ENCODE measurements around the gene C3orf49.

Gene C3orf49

DNA sequence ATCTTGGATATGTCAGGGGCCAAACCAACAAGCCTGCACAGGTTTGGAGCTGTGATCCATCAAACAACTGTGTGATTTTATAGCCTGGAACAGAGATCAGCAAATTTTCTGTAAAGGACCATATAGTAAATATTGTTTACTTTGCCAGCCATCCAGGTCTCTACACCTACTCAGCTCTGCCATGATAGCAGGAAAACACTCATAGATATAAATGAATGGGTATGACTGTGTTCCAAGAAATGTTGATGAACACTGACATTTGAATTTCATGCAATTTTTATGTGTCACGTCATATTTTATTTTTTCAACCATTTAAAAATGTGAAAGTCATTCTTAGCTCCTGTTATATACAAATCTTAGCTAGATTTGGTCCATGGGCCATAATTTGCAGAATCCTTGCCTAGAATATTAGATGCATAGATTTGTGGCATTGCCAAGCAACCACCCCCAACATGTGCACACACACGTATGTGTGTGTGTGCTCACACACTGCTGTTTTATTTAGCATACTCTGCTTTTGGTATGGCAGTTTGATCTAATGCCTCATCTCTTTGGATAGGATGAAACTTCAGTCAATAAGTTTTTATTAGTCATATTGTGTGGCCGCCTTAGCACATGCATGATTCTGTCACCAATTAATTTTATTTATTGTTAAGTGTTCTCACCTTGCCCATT, 51.0 kb downstream of the C3orf49 start:
- Histone ChIP-seq H3K36me3 (peaks cover 16 to 53% (median 34%) of the 10 kb centered on the region in 11 experiments; a peak in 21 of 22 replicates), H3K4me1 (peaks cover 13 to 50% (median 24%) of the 10 kb centered on the region in 10 experiments), H3K27me3 (no peaks in the 10 kb centered on the region), H4K20me1 (peaks cover 45 to 88% (median 69%) of the 10 kb centered on the region in 11 experiments; a peak in 21 of 22 replicates), H3K27ac (no peak overlapping the region), H3K4me3 (no peak overlapping the region), H3K4me2 (peak overlapping the region in 3 of 11 experiments; percentile 5 to 26 (median 9); a peak in 1 of 22 replicates), H3K9ac (no peak overlapping the region), H3K9me3 (replicated peaks in 1 of 11) (no peaks in the 10 kb centered on the region)
- TF ChIP-seq Cebpa-rat (IDR thresholded peaks at IDR 0.05): no peak

DNA sequence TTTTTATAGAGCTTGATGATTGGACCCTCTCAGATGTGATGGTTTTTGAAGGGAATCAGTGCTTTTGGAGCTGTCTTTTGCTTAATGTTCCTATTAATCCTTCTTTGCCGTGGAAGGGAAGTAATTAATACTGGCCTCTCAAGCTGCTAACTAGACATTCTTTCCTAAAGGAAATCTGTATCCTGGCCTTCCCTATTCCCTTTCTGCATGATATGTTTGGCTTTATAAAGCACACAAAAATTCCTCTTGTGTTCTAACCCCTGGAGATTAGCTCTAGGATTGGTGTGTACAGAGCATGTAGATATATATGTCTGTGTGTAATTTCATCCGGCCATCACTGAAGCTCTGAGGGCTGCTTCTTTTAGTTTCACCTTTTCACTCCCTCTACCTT, 51.5 kb downstream of the C3orf49 start:
- Histone ChIP-seq H3K4me2 (peak overlapping the region in 1 of 11 experiments; percentile 26; a peak in 4 of 22 replicates), H4K20me1 (peaks cover 50 to 94% (median 74%) of the 10 kb centered on the region in 11 experiments; a peak in 21 of 22 replicates), H3K9me3 (replicated peaks in 1 of 11) (no peaks in the 10 kb centered on the region), H3K4me3 (no peak overlapping the region), H3K36me3 (peaks cover 16 to 53% (median 34%) of the 10 kb centered on the region in 11 experiments; a peak in 21 of 22 replicates), H3K27ac (no peak overlapping the region), H3K9ac (no peak overlapping the region; a peak in 1 of 22 replicates), H3K27me3 (no peaks in the 10 kb centered on the region), H3K4me1 (peaks cover 9 to 44% (median 19%) of the 10 kb centered on the region in 10 experiments; a peak in 18 of 20 replicates)
- TF ChIP-seq Cebpa-rat (IDR thresholded peaks at IDR 0.05): no peak

DNA sequence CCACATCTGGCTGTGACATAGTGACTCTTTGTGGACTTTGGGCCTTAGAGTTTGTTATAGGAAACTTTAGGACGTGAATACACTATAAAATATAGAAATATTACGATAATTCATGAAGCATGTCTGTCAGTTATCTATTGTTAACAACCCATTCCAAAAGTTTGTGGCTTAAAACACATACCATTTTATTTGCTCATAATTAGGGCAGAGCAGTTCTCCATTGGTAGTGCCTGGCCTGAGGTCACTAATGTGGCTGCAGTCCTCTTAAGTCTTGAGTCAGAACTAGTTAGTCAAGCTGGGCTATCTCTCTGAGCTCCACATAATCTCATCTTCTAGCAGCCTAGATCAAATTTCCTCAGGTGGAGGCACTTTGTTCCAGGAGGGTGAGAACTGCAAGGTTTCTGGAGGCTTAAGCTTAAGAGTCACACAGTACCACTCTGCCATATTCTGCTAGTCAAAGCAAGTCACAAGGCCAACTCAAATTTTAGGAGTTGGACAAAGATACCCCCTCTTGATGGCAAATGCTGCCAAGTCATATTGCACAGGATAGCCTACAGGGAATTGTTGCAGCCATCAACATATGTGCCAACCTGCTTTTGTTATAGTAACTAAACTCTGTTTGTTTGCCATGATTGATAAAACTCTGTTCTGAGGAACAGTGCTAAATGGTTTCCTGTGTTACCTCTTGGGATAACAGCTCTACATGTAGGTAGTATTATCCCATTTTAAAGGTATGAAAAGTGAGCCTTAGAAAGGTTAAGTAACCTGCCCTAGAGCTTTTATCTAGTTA, 53.2 kb downstream of the C3orf49 start:
- no peak for TF ChIP-seq Cebpa-rat (IDR thresholded peaks at IDR 0.05)

DNA sequence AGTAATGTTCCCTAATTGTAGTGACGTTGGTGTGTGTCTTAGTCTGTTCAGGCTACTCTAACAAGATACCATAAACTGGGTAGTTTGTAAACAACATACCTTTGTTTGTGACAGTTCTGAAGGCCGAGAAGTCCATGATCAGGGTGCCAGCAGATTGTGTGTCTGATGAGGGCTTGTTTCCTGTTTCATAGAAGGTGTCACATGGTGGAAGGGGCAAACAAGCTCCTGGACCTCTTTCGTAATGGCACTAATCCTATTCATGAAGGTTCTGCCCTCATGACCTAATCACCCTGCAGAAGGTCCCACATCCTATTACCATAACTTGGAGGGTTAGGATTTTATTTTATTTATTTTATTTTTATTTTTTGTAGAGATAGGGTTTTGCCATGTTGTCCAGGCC, 55.7 kb downstream of the C3orf49 start:
- peak overlapping the region in 2 of 11 experiments; percentile 14 to 23; a peak in 1 of 22 replicates for H3K27ac ChIP-seq
- no peak overlapping the region for H3K9ac ChIP-seq
- no peaks in the 10 kb centered on the region for H3K27me3 ChIP-seq
- H3K4me3 ChIP-seq: no peak overlapping the region
- H3K4me1 ChIP-seq: peaks cover 9 to 30% (median 18%) of the 10 kb centered on the region in 10 experiments; a peak in 18 of 20 replicates
- no peak for TF ChIP-seq Cebpa-rat (IDR thresholded peaks at IDR 0.05)
- H4K20me1 ChIP-seq: peaks cover 73 to 100% (median 94%) of the 10 kb centered on the region in 11 experiments
- peaks cover 7 to 37% (median 21%) of the 10 kb centered on the region in 11 experiments; a peak in 16 of 22 replicates for H3K36me3 ChIP-seq
- H3K4me2 ChIP-seq: peak overlapping the region in 6 of 11 experiments; percentile 27 to 48 (median 28); a peak in 9 of 22 replicates
- H3K9me3 ChIP-seq (replicated peaks in 1 of 11): no peaks in the 10 kb centered on the region

More for the DNA sequence above, 53.2 kb downstream of the C3orf49 start:
- peaks cover 9 to 40% (median 24%) of the 10 kb centered on the region in 11 experiments; a peak in 20 of 22 replicates for H3K36me3 ChIP-seq
- no peak overlapping the region for H3K4me3 ChIP-seq
- H3K27ac ChIP-seq: no peak overlapping the region
- H3K9me3 ChIP-seq (replicated peaks in 1 of 11): no peaks in the 10 kb centered on the region
- H3K9ac ChIP-seq: no peak overlapping the region
- no peaks in the 10 kb centered on the region for H3K27me3 ChIP-seq
- peaks cover 9 to 31% (median 16%) of the 10 kb centered on the region in 10 experiments; a peak in 18 of 20 replicates for H3K4me1 ChIP-seq
- H4K20me1 ChIP-seq: peaks cover 59 to 100% (median 89%) of the 10 kb centered on the region in 11 experiments
- no peak overlapping the region for H3K4me2 ChIP-seq

DNA sequence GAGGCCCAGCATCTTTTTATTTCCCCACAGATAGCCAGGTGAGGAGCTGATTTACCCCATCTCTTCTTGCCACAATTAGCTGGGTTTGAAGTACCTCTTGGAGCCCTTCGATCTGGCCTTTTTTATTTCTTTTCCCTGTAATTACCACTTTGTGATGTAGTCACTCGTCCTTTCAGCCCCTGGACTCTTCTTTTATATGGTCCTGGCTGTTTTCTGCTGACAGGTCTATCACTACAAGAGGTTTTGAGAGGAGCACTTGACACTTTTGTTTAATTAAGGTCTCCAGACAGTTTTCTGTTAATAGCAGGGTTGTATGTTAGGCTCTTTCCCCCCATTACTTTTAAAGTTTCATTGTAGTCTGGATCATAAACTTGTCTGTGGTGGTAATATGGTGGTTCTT, 56.4 kb downstream of the C3orf49 start:
- Histone ChIP-seq H3K4me1 (peaks cover 7 to 25% (median 15%) of the 10 kb centered on the region in 10 experiments; a peak in 18 of 20 replicates), H3K9me3 (replicated peaks in 1 of 11) (no peaks in the 10 kb centered on the region), H3K27ac (no peak overlapping the region), H3K36me3 (peaks cover 7 to 39% (median 20%) of the 10 kb centered on the region in 11 experiments; a peak in 15 of 22 replicates), H3K4me2 (no peak overlapping the region), H3K9ac (no peak overlapping the region), H3K27me3 (no peaks in the 10 kb centered on the region), H3K4me3 (no peak overlapping the region), H4K20me1 (peaks cover 75 to 100% (median 94%) of the 10 kb centered on the region in 11 experiments)
- TF ChIP-seq Cebpa-rat (IDR thresholded peaks at IDR 0.05): no peak

DNA sequence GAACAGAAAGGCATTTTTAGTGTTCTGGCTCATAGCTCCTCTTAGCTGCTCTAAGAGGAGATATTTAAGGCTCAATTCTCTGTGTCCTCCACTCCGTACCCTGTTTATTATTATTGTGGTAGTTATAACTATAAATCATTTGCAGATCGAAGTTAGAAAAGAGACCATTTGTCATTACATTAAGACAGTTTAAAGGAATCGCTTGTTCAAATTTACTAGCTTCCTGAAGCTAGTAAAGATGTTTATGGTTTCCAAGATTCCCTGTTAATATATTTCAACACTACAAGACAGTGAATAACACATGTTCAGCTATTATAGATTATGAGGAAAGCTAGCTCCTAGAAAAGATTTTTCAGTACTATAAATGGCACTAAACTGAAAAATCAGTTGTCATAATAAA, 57.2 kb downstream of the C3orf49 start:
- Histone ChIP-seq H3K27ac (no peak overlapping the region), H3K9ac (no peak overlapping the region), H3K4me2 (no peak overlapping the region), H3K9me3 (replicated peaks in 1 of 11) (no peaks in the 10 kb centered on the region), H3K36me3 (peaks cover 7 to 45% (median 20%) of the 10 kb centered on the region in 11 experiments; a peak in 15 of 22 replicates), H3K27me3 (no peaks in the 10 kb centered on the region), H3K4me1 (peaks cover 3 to 20% (median 11%) of the 10 kb centered on the region in 10 experiments; a peak in 14 of 20 replicates), H4K20me1 (peaks cover 78 to 100% (median 95%) of the 10 kb centered on the region in 11 experiments), H3K4me3 (no peak overlapping the region)
- TF ChIP-seq Cebpa-rat (IDR thresholded peaks at IDR 0.05): no peak

DNA sequence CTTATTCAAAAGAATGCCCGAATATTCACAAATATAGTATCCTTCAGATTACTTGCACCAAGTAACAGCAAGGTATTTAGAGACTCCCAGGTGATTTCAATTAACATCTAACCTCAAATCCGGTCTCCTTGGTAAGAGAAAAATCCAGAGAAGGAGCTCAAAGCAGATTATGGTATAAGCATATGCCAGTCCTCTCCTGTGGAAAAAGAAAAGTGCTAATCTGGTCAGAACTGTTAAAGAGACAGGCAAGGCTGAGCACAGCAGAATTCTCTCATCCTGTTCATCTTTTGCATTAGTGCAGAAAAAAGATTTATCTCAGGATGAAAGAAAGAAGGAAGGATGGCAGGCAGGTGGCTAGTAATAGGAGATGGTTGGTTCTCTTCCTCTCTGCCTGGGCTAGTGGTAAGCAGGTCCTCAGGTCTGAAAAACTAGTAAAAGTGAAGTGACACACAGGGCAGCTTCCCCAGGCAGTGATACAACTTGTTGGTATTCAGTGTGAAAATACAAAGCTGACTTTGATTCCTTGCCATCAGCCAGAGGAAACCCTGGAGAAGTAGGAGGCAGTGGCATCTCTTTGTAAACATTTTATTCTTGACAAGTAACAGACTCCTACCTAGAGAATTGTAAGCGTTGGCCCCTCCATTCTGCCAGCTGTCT, 58.8 kb downstream of the C3orf49 start:
- H3K27me3 ChIP-seq: no peaks in the 10 kb centered on the region
- peaks cover 7 to 45% (median 20%) of the 10 kb centered on the region in 11 experiments; a peak in 15 of 22 replicates for H3K36me3 ChIP-seq
- TF ChIP-seq Cebpa-rat (IDR thresholded peaks at IDR 0.05): no peak
- H3K4me1 ChIP-seq: peaks cover 0 to 20% (median 9%) of the 10 kb centered on the region in 10 experiments; a peak in 12 of 20 replicates
- peaks cover 83 to 100% (median 98%) of the 10 kb centered on the region in 11 experiments for H4K20me1 ChIP-seq
- H3K27ac ChIP-seq: no peak overlapping the region
- H3K9me3 ChIP-seq (replicated peaks in 1 of 11): no peaks in the 10 kb centered on the region
- H3K4me3 ChIP-seq: no peak overlapping the region
- no peak overlapping the region for H3K4me2 ChIP-seq
- no peak overlapping the region for H3K9ac ChIP-seq

DNA sequence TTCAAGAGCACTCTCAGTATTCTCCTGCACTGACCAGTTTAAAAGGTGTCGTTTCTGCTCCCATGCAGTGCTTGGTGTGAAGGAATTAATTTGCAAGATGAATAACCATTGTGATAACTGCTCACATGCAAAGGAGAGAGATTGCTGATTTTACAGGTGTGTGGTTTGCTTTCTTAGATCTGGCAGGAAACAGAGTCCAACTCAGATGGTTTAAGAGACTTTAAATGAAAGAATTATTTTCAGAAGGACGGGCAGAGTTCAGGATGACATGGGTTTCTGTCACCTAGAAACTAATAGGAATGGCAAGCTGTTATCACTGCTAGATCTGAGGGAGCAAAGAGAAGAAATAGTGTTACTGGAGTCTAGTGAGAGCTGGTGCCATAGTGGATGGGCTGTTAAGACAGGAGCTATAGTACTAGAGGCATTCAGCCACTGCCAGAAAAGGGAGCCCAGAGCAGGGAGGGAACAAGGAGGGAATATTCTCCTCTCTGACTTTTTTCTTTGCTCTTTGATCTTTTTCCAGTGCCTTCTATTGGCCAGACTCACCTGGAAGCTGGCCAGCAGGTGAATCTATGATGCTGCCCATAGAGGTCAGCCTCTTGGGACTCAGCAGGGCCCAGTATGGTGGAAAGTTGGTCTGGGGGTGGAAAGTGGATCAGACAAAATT, 59.4 kb downstream of the C3orf49 start:
- Histone ChIP-seq H3K9ac (no peak overlapping the region), H3K27ac (no peak overlapping the region), H3K27me3 (no peaks in the 10 kb centered on the region), H4K20me1 (peaks cover 82 to 100% (median 99%) of the 10 kb centered on the region in 11 experiments), H3K4me1 (peaks cover 0 to 18% (median 9%) of the 10 kb centered on the region in 10 experiments; a peak in 12 of 20 replicates), H3K4me3 (no peak overlapping the region), H3K4me2 (no peak overlapping the region), H3K36me3 (peaks cover 2 to 40% (median 16%) of the 10 kb centered on the region in 11 experiments; a peak in 14 of 22 replicates), H3K9me3 (replicated peaks in 1 of 11) (no peaks in the 10 kb centered on the region)
- no peak for TF ChIP-seq Cebpa-rat (IDR thresholded peaks at IDR 0.05)

Measured in BLaER1 treated with 17β-estradiol and CSF1 and Interleukin-3, amounts not matched to agents 10 nM and 100 nM (cell line).